CD14-positive monocyte (primary cell): ENCODE data around the gene GRID1. TPM values are rescaled to one million over a fixed set of nuclear protein-coding genes. Genes with fewer than 3 reads are reported as not detected.

Source experiments
- DNase-seq, 3 donors: peaks; one replicate each; pipeline ENCODE4 v3.0.0-alpha.2; 2011 to 2022
- H2AFZ ChIP-seq: 2 replicates; pipeline ENCODE4 v1.6.0; 2012; ENCODE audit warnings: mild to moderate bottlenecking, low read depth, low read length, inconsistent platforms; ENCODE audit not compliant: insufficient read depth, poor library complexity, severe bottlenecking
- H3K27ac ChIP-seq, 2 donors: 1 replicate in 1 of 2; 2 replicates in 1 of 2; pipeline ENCODE4 v1.5.1; 2012 to 2013; ENCODE audit warnings: low read length in 2 of 2, control low read depth in 1 of 2, inconsistent platforms in 1 of 2, low read depth in 1 of 2, mild to moderate bottlenecking in 1 of 2
- H3K27me3 ChIP-seq, 2 donors: one replicate each; pipeline versions ENCODE4 v1.6.0 to v1.6.1; 2011 to 2013; ENCODE audit warnings: low read length in 2 of 2; ENCODE audit not compliant: control insufficient read depth in 2 of 2, insufficient read depth in 2 of 2
- H3K36me3 ChIP-seq, 2 donors: replicated peaks in 1 of 2; 1 replicate in 1 of 2; 2 replicates in 1 of 2; pipeline versions ENCODE4 v1.5.1 to v1.6.1; 2012 to 2013; ENCODE audit warnings: low read length in 2 of 2, control low read depth in 1 of 2, inconsistent platforms in 1 of 2, mild to moderate bottlenecking in 1 of 2; ENCODE audit not compliant: insufficient read depth in 2 of 2, control insufficient read depth in 1 of 2
- H3K4me1 ChIP-seq, 2 donors: 1 replicate in 1 of 2; 2 replicates in 1 of 2; pipeline versions ENCODE4 v1.5.1 to v1.6.1; 2012 to 2013; ENCODE audit warnings: low read length in 2 of 2, control low read depth in 1 of 2, inconsistent platforms in 1 of 2, mild to moderate bottlenecking in 1 of 2, moderate library complexity in 1 of 2; ENCODE audit not compliant: insufficient read depth in 2 of 2, control insufficient read depth in 1 of 2
- H3K4me2 ChIP-seq: replicated peaks from 2 replicates; pipeline ENCODE3; 2012; ENCODE audit warnings: low read length, moderate library complexity, mild to moderate bottlenecking; ENCODE audit not compliant: poor library complexity, severe bottlenecking; ENCODE audit errors: extremely low read depth
- H3K4me3 ChIP-seq, 3 experiments: fragments of 200-600 bp in 1 of 3; sonication (generic) in 1 of 3; replicated peaks in 1 of 3; 1 replicate in 2 of 3; 2 replicates in 1 of 3; pipeline ENCODE4 v1.5.1; 2011 to 2013; ENCODE audit warnings: low read length in 3 of 3, mild to moderate bottlenecking in 3 of 3, control low read depth in 2 of 3, low read depth in 2 of 3, inconsistent platforms in 1 of 3, moderate library complexity in 1 of 3
- H3K79me2 ChIP-seq: 2 replicates; pipeline ENCODE4 v1.6.0; 2012; ENCODE audit warnings: mild to moderate bottlenecking, control low read depth, inconsistent platforms, low read length, moderate library complexity; ENCODE audit not compliant: insufficient read depth
- H3K9ac ChIP-seq: 2 replicates; pipeline ENCODE4 v1.6.0; 2017; ENCODE audit warnings: low read length, mild to moderate bottlenecking; ENCODE audit not compliant: insufficient read depth, poor library complexity, severe bottlenecking
- H3K9me3 ChIP-seq, 2 donors: replicated peaks in 1 of 2; 1 replicate in 1 of 2; 2 replicates in 1 of 2; pipeline versions ENCODE4 v1.5.1 to v1.6.1; 2012 to 2013; ENCODE audit warnings: low read length in 2 of 2, control low read depth in 1 of 2; ENCODE audit not compliant: control insufficient read depth in 1 of 2, insufficient read depth in 1 of 2
- H4K20me1 ChIP-seq: 2 replicates; pipeline ENCODE4 v1.6.0; 2012; ENCODE audit warnings: mild to moderate bottlenecking, low read length, control low read depth, moderate library complexity; ENCODE audit not compliant: insufficient read depth
- H3K27ac Mint-ChIP-seq, 7 donors: one replicate each; pipeline ENCODE4 v1.8.0; 2020; ENCODE audit warnings: mild to moderate bottlenecking in 7 of 7, mixed read lengths in 7 of 7, moderate library complexity in 6 of 7, inconsistent platforms in 2 of 7
- H3K27me3 Mint-ChIP-seq, 3 donors: one replicate each; pipeline ENCODE4 v1.8.0; 2021 to 2022; ENCODE audit warnings: low read depth in 3 of 3, mild to moderate bottlenecking in 3 of 3, mixed read lengths in 3 of 3, moderate library complexity in 3 of 3, inconsistent platforms in 1 of 3
- H3K36me3 Mint-ChIP-seq, 2 donors: one replicate each; pipeline ENCODE4 v1.8.0; 2020; ENCODE audit warnings: mixed read lengths in 2 of 2, inconsistent platforms in 1 of 2, mild to moderate bottlenecking in 1 of 2
- H3K4me1 Mint-ChIP-seq: one replicate; pipeline ENCODE4 v1.8.0; 2020; ENCODE audit warnings: mild to moderate bottlenecking, mixed read lengths
- H3K4me3 Mint-ChIP-seq, 2 donors: one replicate each; pipeline ENCODE4 v1.8.0; 2020; ENCODE audit warnings: mild to moderate bottlenecking in 2 of 2, mixed read lengths in 2 of 2, moderate library complexity in 1 of 2
- H3K9me3 Mint-ChIP-seq, 7 donors: one replicate each; pipeline ENCODE4 v1.8.0; 2020 to 2022; ENCODE audit warnings: mixed read lengths in 7 of 7, mild to moderate bottlenecking in 6 of 7, moderate library complexity in 6 of 7, inconsistent platforms in 2 of 7
- WGBS: methylation state at CpG from one replicate; pipeline ENCODE4 v1.1.5; 2013; ENCODE audit warnings: missing lambda C conversion rate; ENCODE audit not compliant: insufficient coverage; 5-methylcytosine and 5-hydroxymethylcytosine counted together
- intact Hi-C, 2 donors: fragments of 100-400 bp; cut with micrococcal nuclease; formaldehyde crosslinking; loops; one replicate each; pipeline versions ENCODE4 v1.15.0 to v1.15.1; 2023
- polyA plus RNA-seq, 3 donors: library from polyadenylated mRNA; depleted of rRNA in 1 of 3; unstranded in 2 of 3; stranded (reverse) in 1 of 3; fragments of 300-500 nt in 2 of 3; fragments of >200 nt in 1 of 3; fragmentation: Illumina TruSeq in 2 of 3; gene quantifications; 1 replicate in 2 of 3; 2 replicates in 1 of 3; pipeline ENCODE4 v1.2.3, GENCODE V29; 2012 to 2021
- TF ChIP-seq, protein P1 (sequence below): fragments of 200-600 bp; IDR thresholded peaks from one replicate; pipeline ENCODE4 v1.8.0; 2022; ENCODE audit warnings: antibody characterized with exemption, mild to moderate bottlenecking

The GRID1 gene
- polyA plus RNA-seq, 3 donors = not detected

DNA sequence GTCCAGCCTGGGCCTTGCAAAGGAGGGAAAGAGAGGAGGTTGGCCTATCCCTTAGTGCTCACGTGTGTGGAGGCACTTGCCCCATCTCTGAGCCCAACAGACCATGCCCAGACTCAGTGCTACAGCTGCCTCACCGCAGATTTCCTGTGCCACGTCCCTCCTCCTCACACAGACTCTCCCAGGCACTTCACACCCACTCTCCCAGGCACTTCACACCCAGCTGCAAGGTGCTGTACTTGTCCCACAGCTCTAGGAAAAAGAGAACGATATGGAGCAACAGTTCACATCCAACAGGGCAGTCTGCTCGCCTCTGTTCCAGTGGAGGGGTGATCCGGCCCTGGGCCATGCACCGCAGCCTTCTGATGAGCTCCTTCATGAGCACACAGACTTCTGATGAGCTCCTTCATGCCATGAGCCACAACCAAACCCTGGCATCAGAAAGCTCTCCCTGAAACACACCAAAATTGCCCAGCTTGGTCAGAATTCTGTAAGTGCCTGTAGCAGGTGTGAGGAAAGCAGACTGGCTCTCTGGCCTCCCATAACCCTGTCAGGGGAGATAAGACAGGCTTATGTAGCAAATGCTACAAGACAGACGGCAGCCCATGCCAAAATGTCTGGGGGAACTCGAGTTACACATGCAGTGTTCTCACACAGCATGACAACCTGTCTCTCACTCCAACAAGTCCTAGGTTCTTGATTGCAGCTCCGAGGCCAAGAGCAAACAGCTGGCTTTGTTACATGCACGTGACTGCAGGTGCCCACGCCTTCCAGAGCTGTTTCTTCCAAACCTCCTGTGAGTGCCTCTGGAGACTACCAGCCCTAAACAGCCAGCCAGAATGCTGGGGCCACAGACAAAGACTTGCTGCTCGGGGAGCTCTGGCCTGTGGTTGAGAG, 348.5 kb downstream of the GRID1 start:
- Histone ChIP-seq H3K9me3 (no peaks in the 10 kb centered on the region), H3K9ac (no peak overlapping the region), H3K36me3 (no peaks in the 10 kb centered on the region), H3K4me3 (no peak overlapping the region), H3K79me2 (no peaks in the 10 kb centered on the region), H3K27me3 (no peaks in the 10 kb centered on the region), H3K4me2 (no peak overlapping the region), H4K20me1 (no peaks in the 10 kb centered on the region), H3K27ac (no peak overlapping the region), H3K4me1 (no peaks in the 10 kb centered on the region), H2AFZ (no peak overlapping the region)
- no peaks in the 10 kb centered on the region for H3K4me1 Mint-ChIP-seq
- no peak overlapping the region for H3K4me3 Mint-ChIP-seq
- DNase-seq = no peak
- H3K36me3 Mint-ChIP-seq = no peaks in the 10 kb centered on the region
- H3K27ac Mint-ChIP-seq = peak overlapping the region in 1 of 7 donors; percentile 54
- intact Hi-C loops = no loop called here
- H3K27me3 Mint-ChIP-seq = peaks cover 0 to 7% (median 1%) of the 10 kb centered on the region in 3 donors
- peaks cover 0 to 3% (median 0%) of the 10 kb centered on the region in 7 donors for H3K9me3 Mint-ChIP-seq
- 66% methylated on average over 11 of the region's 13 CpGs for WGBS
- TF ChIP-seq, protein P1, sequence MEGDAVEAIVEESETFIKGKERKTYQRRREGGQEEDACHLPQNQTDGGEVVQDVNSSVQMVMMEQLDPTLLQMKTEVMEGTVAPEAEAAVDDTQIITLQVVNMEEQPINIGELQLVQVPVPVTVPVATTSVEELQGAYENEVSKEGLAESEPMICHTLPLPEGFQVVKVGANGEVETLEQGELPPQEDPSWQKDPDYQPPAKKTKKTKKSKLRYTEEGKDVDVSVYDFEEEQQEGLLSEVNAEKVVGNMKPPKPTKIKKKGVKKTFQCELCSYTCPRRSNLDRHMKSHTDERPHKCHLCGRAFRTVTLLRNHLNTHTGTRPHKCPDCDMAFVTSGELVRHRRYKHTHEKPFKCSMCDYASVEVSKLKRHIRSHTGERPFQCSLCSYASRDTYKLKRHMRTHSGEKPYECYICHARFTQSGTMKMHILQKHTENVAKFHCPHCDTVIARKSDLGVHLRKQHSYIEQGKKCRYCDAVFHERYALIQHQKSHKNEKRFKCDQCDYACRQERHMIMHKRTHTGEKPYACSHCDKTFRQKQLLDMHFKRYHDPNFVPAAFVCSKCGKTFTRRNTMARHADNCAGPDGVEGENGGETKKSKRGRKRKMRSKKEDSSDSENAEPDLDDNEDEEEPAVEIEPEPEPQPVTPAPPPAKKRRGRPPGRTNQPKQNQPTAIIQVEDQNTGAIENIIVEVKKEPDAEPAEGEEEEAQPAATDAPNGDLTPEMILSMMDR = no peak

DNA sequence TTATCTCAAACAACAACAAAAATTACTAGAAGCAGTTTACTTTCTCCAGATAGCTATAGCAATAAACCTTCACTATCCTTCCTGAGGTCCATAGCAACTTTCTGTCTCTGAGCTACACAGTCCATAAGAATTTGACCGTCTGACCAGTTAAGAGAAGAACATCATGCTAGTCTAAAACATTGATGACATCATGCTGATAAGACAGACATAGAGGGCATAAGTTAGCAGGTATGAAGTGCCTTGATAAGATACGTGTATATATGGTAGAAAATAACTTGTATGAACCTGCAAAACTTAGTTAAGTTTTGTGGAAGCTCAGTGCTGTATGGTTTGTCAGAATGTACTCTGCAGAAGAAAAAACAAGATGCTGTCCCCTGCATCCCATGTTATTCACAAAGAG, 353.0 kb downstream of the GRID1 start:
- H3K27ac ChIP-seq = no peak overlapping the region
- no peaks in the 10 kb centered on the region for H3K36me3 ChIP-seq
- no CpG with 5 or more reads among the region's 2 CpGs for WGBS
- no peak overlapping the region for H3K4me3 ChIP-seq
- no peaks in the 10 kb centered on the region for H3K4me1 Mint-ChIP-seq
- no peaks in the 10 kb centered on the region for H3K4me1 ChIP-seq
- H3K27ac Mint-ChIP-seq = no peak overlapping the region
- H3K9ac ChIP-seq = no peak overlapping the region
- intact Hi-C loops = no loop called here
- no peaks in the 10 kb centered on the region for H3K9me3 ChIP-seq
- H2AFZ ChIP-seq = no peak overlapping the region
- no peaks in the 10 kb centered on the region for H3K36me3 Mint-ChIP-seq
- no peaks in the 10 kb centered on the region for H4K20me1 ChIP-seq
- H3K79me2 ChIP-seq = no peaks in the 10 kb centered on the region
- peaks cover 2 to 5% (median 2%) of the 10 kb centered on the region in 3 donors for H3K27me3 Mint-ChIP-seq
- H3K4me3 Mint-ChIP-seq = no peak overlapping the region
- no peak overlapping the region for H3K4me2 ChIP-seq
- H3K9me3 Mint-ChIP-seq = peaks cover 0 to 3% (median 0%) of the 10 kb centered on the region in 7 donors
- H3K27me3 ChIP-seq = no peaks in the 10 kb centered on the region
- TF ChIP-seq, protein P1 = no peak
- no peak for DNase-seq
